Adrenal gland (tissue), 5 donors: ENCODE data around the gene PSMB11.

Source experiments
- CTCF ChIP-seq, 6 experiments: fragments of 450-650 bp in 4 of 6; fragments of 200-600 bp in 2 of 6; sonication (generic) in 1 of 6; IDR thresholded peaks; 1 replicate in 5 of 6; 2 replicates in 1 of 6; pipeline versions ENCODE4 v1.5.1 to v1.8.0; 2016 to 2021; ENCODE audit warnings: antibody characterized with exemption in 6 of 6, mild to moderate bottlenecking in 2 of 6, moderate library complexity in 1 of 6
- POLR2A ChIP-seq, 2 donors: fragments of 450-650 bp; IDR thresholded peaks; one replicate each; pipeline ENCODE4 v1.6.1; 2017; ENCODE audit warnings: antibody characterized with exemption in 2 of 2, mild to moderate bottlenecking in 2 of 2, moderate library complexity in 1 of 2
- donor health status: DM: no; HTN: no; CAD: no.

GRCh38 chr14:23052182-23052623 is 10.2 kb downstream of the PSMB11 start:
- TF ChIP-seq CTCF (IDR thresholded peaks at IDR 0.05): peak in 1 of 6 experiments; percentile 6
- TF ChIP-seq POLR2A (IDR thresholded peaks at IDR 0.05): no peak
